ENCODE data around the gene CSN3.
"Not testable (repeated sequence)": the region's sequence is repeated elsewhere in the genome, so short reads cannot be mapped to it uniquely, and the experiment has no call there.

The CSN3 gene

DNA sequence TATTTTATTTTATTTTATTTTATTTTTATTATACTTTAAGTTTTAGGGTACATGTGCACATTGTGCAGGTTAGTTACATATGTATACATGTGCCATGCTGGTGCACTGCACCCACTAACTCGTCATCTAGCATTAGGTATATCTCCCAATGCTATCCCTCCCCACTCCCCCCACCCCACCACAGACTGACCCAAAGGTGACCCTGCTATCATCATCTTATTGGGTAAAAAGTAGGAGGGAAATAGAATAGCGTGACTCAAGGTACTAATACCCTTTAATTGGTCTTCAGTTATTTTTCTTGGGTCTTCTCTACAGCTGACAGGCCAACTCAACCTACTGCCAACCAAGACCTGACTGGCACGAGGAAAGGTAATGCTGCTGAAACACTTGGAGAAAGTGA, at the start of gene CSN3:
CSN3 (plus strand) TSS at position 301 of the 400 bp plus-strand sequence. CDS start 2,223 bp downstream, outside the sequence.
- DNase-seq, result not testable (repeated sequence)

DNA sequence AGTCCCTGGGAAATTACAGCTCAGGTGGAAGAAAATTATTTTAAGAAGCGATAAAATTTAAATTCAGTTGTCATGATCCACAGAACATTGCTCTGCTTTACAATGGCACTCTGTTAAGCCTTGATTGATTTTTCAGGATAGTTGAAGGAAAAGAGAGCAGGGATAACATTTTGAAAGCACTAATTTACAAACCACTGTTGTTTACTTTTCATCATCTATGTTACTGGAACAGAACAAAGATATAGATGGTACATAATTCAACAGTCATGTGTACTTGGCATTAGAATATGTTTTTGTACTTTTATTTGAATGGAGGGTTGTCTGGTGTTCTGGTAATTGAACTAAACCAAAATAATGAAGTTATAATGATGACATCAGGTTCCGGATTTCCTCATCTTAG, 49.5 kb upstream of the CSN3 start:
- DNase-seq, result no peak

- DNase-seq, result no peak
Measured at GRCh38 chr4:70195425-70195824, 47.0 kb upstream of the CSN3 start, which contains the start of gene ODAM. Gene ODAM, plus strand, starts transcription at chr4:70195725. Its CDS starts 819 bp downstream, at chr4:70196544.

- DNase-seq, result no peak
Measured at GRCh38 chr4:70196857-70197256, 45.5 kb upstream of the CSN3 start.

DNA sequence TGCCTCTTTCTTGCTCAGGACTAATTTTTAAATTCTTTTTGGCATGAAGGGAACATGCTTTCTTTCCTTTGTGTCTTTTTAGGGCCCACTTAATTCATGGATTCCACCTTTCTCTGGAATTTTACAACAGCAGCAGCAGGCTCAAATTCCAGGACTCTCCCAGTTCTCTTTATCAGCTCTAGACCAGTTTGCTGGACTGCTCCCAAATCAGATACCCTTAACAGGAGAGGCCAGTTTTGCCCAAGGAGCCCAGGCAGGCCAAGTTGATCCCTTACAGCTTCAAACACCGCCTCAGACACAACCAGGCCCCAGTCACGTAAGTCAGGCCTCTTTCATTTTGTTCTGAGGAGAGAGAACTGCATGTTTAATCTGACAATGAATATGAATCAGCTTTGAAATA, 44.6 kb upstream of the CSN3 start:
- no peak for DNase-seq

DNA sequence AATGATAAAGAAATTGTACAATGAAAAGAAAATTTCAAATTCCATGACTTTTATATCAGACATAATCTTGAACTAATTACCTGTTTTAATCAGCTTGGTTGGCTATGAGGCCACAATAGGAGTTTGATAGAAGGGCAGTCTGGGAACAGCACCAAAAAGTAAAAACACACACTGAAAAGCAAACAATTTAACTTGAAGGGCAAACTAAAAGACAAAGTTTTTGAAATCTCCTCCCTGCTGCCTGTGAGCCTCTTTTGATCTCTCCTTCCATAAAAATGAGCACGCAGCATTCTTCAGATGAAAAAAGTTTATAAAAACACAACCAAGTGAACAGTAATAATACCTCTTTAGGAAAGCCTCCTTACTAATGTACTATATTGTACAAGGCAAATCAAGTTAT, 38.8 kb upstream of the CSN3 start:
- no peak for DNase-seq

DNA sequence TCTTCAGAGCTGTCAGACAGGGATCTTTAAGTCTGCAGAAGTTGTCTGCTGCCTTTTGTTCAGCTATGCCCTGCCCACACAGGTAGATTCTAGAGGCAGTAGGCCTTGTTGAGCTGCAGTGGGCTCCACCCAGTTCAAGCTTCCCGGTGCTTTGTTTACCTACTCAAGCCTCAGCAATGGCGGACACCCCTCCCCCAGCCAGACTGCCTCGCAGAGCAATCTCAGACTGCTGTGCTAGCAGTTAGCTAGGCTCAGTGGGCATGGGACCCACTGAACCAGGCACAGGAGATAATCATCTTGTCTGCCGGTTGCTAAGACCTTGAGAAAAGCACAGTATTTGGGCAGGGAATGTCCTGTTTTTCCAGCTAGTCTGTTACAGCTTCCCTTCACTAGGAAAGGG, 29.6 kb upstream of the CSN3 start:
- DNase-seq, result not testable (repeated sequence)

GRCh38 chr4:70216109-70216508, 26.3 kb upstream of the CSN3 start:
- DNase-seq, result not testable (repeated sequence)

GRCh38 chr4:70216550-70216949, 25.8 kb upstream of the CSN3 start:
- DNase-seq, result not testable (repeated sequence)

DNA sequence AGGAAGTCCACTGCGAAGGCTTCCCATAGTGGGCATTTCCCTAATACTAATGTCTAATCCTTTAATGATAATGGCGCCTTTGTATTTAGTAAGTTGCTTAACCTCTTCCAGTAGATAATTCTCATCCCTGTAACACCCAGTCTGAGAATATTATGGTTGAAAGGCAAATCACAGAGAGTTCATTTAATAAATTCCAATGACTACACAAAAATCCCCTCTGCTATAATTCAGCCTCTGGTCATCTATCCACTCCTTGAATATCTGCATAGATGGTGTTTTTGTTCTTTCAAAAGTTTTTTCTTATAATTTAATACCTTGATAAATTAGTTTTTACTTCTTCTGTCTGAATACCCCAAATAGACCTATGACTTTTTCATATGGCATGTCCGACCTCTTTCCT, 21.0 kb upstream of the CSN3 start:
- DNase-seq, result not testable (repeated sequence)

DNA sequence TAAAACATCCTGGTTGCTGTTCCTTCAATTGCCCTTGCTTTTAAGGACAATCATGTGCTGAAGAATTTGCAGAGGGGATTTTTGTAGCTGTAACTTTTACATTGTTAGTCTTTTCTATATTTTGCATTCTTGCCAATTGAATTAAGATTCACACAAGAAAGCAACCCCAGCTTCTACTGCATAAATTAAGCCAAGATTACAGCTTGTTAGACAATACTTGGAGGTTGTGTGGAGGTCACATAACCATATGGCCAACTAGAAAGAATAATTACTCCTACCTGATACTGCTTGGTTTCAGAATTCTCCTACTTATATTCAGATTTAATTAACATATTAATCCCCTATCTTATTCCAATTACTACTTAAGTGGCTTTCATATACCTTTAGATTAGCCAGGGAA, 20.6 kb upstream of the CSN3 start:
- not testable (repeated sequence) for DNase-seq

DNA sequence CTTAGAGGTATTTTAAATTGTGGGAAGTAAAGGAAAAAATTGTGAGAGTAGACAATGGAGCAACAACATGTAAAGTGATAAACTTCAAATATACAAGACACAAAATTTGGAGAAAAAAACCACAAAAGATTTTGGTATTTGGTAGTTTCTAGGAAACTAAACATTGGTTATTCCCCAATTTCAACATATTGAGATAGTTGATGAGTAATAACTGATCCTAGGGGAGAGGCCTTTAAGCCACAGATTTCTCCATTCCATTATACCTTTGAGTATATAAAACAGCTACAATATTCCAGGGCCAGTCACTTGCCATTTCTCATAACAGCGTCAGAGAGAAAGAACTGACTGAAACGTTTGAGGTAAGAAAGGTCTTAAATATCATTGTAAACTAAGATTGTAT, 16.6 kb upstream of the CSN3 start, which contains the start of gene FDCSP:
FDCSP (plus strand) TSS at position 301 of the 400 bp plus-strand sequence. CDS start 5,071 bp downstream, outside the sequence.
- DNase-seq, result no peak

DNA sequence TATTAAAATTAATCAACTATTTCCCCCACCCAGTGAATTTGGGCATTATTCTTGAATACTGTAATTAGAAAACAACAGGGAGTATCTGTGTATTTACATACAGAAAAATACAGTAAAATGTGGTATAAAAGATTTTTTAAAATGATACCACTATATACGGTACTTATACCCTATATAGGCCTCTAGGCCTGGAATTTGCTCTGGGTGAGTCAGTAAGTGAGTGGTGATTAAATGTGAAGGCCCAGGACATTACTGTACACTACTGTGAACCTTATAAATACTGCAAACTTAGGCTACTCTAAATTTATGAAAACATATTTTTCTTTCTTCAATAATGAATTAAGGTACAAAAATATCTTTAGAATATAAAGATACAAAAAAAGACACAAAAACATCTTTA, 6.3 kb upstream of the CSN3 start:
- no peak for DNase-seq

DNA sequence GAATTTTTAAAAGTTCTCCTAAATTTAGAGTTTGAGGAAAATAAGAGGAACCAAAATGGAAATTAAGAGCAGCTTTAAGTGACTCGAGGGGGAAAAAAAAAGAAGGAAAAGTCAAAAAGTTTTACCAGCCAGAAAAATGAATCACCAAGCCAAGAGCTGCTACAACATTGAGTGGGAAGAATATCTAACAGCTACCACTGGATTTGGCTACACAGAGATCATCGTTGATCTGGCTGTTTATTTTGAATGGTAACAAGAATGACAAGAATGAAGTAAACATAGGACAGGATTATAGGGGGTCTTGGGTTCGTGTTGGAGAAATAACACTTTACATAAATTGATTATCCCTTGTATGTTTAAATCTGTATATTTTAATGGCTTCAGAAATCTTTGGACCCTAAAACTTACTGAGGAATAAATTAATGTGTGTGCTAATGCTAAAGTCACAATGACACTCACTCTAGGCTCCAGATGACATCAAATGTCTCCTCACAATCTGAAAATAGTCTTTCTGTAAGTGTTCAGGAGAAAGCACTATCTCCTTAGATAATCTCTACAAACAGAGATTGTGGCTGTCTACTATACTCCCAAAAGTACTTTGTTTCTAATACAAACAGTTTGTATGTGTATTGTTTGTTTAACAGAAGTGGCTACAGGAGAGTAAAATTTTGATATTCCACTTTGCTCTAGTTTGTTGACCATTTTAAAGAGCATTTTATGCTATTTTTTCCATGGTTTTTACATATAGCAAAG, 3.1 kb upstream of the CSN3 start:
- no peak for DNase-seq

- no peak for DNase-seq
Measured at GRCh38 chr4:70239884-70240591, 2.4 kb upstream of the CSN3 start.

GRCh38 chr4:70243091-70243490, 694 bp downstream of the CSN3 start:
- DNase-seq, result no peak

DNA sequence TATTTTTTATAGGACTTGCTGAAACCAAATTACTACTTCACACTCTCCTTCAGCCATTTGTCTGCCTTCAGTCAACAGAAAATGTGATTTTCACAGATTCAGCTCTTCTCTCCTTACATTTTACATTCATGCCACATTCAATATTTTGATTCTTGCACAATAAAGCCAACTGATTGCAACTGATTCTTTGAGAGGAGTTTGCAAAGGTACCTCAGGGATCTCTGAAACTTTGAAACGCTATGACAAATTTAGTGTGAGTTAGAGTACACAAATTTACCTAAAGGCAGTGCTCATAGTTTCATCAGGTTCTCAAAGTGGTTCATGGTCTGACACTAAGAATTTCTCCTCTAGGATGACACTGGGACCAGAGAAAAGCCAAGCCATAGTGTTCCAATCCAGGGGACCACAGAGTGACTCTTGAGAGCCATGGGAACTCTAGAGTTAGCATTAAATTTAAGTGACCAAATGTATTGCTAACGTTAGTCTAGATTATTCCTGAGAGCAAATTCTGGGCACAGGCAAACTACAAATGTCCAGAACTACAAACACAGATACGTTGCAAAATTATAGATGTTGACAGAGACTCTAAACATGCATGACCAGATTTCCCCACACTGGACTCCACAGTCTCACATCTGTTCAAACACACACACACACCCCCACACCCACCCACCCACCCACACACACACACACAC, 9.0 kb downstream of the CSN3 start:
- no peak for DNase-seq

DNA sequence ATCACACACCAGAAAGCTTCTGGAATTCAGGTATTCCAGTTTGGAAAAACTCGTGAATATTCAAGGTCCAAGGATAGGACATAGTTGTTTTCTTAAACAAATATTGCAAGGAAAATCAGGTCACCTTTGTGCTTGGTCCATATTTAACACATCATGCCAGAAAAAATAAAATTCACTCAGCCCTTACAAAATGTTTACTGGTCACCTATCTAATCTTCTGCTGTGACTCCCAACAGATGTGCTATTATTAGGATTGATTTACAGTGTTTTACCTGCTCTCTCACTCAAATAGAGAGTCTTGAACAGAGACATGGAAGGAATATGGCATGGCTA, 9.5 kb downstream of the CSN3 start:
- DNase-seq, result no peak

- DNase-seq, result no peak
Measured at GRCh38 chr4:70269674-70270073, 27.3 kb downstream of the CSN3 start.

- no peak for DNase-seq
Measured at GRCh38 chr4:70277121-70277520, 34.7 kb downstream of the CSN3 start.

GRCh38 chr4:70280567-70280966, 38.2 kb downstream of the CSN3 start:
- DNase-seq, result no peak

DNA sequence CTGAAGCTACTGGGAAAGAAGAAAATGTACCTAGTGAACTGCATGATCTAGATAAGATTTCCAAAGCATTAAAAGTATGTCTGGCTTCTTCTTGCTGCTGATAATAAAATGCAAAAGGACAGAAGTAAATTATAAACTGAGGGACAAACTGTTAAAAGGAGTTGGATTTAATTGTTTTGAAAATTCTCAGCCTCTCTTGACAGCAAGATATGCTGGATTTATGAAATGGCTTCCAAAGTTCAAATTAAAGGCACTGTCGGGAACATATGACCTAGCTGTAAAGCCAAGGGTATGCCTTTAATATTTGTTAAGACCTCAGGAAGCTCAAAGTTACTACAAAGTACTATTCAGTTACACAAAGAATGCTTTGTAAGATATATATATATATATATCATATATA, 46.3 kb downstream of the CSN3 start:
- DNase-seq, result no peak

DNA sequence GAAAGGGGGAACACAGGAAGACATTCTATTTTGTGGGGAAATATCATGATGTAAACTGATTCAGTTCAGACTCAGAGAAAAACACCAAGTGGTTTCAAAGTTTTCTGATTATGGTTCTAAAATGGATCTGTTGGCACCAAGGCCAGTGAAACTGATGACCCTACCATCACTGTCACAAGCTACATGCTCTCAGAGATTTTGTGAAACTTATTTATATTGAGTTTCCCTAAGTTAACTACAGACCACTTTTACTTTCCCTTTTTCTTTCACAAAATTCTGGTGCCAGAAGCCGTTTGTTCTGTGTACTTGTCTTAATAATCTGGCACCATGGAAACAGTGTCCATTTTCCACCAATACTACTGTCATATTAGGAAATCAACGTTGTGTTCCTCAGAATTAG, 48.9 kb downstream of the CSN3 start:
- no peak for DNase-seq

DNA sequence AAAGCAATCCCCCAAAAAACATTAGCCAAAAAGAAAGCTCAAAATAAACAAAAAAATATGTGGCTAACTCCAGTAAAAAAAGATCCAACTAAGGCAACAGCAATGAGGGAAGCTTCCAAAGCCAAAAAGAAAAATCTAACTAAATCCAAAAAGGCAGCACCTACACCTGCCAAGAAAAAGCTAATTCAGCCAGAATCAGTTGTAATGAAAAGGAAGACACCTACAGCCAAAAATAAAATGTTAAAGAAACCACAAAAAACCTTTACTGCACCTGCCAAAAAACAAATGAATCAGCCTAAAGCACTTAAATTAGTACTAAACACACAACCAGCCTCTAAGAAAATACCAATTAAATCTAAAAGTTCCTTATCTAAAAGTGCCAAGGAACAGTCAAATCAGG, 55.2 kb downstream of the CSN3 start:
- DNase-seq, result no peak

Measured in activated T-cell treated with anti-CD3 and anti-CD28 coated beads for 4 hours (primary cell).